NCI-H510A treated with DMSO at 0.1 percent for 48 hours (cell line): ENCODE measurements around the gene EFCAB7.
A peak's percentile ranks its signal among the peaks of the same experiment; 100 is the strongest.
"Not testable (repeated sequence)": the region's sequence is repeated elsewhere in the genome, so short reads cannot be mapped to it uniquely, and the experiment has no call there.

ENCODE experiments used
- DNase-seq: peaks from one replicate; lab custom pipeline; 2025; lab: John Stamatoyannopoulos, UW

Gene EFCAB7

DNA sequence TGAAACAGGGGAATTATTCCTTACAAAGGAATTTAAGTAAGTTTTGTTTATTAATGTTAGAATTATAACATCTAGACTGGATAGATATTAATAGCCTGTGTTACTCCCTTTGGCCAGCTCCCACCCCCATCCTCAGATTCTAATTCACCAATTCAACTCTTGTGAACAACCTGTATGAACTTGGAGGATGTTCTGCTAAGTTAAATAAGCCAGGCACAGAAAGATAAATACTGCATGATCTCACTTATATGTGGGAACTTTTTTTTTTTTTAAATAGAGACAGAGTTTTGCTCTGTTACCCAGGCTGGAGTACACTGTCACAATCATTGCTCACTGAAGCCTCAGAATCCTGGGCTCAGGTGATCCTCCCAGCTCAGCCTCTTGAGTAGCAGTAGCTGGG lies 32.2 kb downstream of the EFCAB7 start:
- DNase-seq, result no peak

DNA sequence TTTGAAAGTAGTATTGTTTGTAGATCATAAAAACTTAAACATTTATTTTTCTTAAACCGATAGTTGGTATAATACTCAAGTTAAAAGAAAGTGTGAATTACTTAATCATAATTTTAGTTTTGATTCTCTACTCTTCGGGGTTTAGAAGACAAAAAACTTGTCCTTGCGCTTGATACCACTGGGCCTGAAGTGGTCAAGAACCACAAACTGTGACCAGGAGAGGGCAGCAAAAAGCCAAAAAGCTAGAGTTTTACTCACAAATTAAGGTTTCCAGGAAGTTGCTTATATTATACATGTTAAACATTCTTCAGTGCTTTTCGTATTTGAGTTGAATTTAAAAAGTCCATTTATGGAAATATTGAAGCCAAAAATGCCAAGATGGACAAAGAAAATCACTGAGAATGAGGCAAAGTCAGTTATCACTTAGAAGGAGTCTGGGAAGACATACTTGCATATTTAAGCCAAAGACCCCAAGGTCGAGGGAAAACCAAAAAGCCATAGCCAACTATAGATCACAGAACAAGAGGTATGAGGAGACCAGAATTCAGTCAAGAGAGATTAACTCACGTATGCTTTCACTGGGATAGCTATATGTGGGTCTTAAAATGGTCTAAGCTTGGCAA lies 34.2 kb downstream of the EFCAB7 start:
- DNase-seq, result no peak

DNA sequence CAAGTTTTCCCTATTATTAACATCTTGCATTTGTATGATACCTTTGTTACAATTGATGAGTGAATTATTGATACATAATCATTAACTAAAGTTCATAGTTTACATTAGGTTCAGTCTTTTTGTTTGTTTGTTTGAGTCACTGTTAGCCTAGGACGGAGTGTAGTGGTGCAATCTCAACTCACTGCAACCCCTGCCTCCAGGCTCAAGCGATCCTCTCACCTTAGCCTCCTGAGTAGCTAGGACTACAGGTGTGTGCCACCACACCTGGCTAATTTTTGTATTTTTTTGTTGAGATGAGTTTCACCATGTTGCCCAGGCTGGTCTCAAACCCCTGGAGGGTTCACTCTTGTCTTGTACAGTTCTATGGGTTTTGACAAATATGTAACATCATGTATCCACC lies 36.0 kb downstream of the EFCAB7 start:
- no peak for DNase-seq

DNA sequence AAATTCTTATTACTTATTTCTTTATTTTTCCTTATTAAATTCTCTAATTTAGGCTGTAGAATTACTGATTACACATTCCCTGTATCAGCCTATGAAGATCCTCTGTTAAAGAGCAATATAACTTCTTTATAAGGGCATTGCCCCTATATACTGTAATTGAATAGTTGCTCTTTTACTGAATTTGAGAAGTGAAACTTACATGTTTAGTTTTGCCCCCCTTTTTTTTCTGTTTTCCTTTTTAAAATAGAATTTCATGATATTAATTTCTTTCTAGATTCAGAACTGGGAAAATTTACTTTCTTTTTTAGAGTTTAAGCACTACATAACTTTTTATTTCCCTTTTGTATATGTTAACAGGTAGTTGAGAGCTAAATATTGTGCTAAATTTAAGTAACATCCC lies 40.4 kb downstream of the EFCAB7 start:
- no peak for DNase-seq

DNA sequence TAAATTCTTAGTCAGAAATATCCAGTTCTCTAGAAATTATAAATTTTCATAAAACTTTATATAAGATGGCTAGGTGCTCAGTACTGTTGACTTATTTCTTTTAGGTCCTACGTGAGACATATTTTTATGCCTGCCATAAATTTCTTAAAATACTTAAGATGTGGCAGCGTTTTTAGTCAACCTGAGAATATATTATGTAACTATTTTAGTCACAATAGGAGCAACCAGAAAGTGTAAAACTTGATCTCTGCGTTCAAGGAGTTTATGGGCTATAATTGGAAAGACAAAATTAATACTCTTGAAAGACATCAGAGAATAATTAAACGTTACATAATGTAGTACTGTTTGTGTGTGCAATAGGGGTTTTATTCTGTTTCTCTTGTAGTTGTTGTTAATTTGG lies 45.7 kb downstream of the EFCAB7 start:
- no peak for DNase-seq

DNA sequence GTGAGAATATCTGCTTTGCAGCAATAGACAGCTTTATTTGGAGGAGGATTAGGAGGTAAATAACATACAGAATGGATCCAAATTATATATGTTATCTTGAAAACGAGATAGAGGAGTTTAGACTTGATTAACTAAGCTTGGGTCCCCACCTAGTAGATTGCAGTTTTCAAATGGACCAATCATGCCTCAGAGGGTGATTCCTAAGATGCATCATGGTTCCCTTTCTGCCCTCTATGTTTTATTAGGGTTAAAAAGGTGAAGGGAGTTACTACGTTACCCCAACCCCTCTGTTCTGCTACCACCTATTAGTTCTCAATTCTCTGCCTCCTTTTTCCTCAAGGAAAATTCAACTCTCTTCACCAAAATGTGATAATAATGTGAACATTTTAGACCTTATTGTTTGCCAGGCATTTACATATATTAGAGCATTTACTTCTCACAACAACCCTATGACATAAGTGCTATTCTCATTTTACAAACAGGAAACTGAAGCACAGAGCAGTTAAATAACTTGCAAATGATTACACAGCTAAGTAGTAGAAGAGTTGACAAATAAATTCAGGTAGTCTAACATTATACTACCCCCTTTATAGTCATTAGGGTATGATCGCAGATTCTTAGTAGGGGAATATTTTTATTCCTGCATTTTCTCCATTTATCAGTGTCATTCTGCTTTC lies 46.5 kb downstream of the EFCAB7 start:
- no peak for DNase-seq

DNA sequence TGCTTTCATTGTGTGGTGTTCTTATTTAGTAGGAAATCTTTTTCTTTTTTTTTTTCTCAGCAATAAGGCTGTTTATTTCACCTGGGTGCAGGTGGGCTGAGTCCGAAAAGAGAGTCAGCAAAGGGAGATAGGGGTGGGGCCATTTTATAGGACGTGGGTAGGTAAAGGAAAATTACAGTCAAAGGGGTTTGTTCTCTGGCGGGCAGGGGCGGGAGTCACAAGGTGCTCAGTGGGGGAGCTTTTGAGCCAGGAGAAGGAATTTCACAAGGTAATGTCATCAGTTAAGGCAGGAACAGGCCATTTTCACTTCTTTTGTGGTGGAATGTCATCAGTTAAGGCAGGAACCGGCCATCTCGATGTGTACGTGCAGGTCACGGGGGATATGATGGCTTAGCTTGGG lies 49.4 kb downstream of the EFCAB7 start:
- DNase-seq, result not testable (repeated sequence)

DNA sequence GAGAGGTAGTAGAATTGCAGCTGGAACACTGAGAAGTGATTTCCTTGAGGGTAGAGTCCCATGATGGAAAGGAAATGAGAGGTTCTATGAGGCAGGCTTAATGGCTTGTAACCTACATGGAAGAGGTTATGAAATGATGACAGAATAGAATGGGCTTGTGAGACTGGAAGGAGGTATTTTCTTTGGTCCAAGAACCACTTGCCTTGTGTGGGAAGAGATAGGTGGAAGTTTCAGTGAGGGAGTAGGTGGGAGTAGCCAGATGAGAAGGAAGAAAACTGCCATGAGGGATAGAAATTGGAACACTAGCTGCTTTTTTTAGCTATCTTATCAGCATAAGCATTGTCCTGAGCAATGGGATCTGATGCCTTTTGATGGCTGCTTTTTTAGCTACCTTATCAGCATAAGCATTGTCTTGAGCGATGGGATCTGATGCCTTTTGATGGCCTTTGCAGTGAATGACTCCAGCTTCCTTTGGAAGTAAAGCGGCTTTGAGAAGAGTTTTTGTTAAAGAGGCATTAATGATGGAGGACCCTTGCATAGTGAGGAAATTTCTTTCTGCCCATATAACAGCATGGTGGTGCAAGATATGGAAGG lies 51.0 kb downstream of the EFCAB7 start:
- DNase-seq, result not testable (repeated sequence)

DNA sequence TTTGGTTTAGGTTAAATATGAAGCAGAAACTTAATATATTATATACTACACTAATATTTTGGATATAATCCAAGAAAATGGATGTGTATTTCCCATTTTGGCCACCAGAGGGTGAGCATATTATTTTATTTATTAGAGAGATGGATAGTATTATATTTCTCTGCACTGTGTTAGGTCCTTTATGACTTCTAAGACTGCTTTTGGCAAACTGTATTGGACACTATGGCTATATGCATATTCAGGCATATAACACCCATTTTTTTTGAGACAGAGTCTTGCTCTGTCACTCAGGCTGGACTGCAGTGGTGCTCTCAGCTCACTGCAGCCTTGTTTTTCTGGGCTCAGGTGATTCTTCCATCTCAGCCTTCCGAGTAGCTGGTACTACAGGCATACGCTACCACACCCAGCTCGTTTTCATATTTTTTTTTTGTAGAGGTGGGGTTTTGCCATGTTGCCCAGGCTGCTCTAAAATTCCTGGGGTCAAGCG lies 52.1 kb downstream of the EFCAB7 start:
- peak; percentile 50 for DNase-seq

DNA sequence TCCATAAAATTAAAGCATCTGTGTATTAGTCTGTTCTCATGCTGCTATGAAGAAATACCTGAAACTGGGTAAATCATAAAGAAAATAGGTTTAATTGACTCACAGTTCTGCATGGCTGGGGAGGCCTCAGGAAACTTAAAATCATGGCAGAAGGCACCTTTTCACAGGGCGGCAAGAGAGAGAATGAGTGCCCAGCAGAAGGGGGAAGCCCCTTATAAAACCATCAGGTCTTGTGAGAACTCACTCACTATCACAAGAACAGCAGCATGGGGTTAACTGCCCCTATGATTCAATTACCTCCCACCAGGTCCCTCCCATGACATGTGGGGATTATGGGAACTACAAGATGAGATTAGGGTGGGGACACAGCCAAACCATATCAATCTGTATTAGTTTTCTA lies 63.0 kb downstream of the EFCAB7 start:
- DNase-seq, result not testable (repeated sequence)

DNA sequence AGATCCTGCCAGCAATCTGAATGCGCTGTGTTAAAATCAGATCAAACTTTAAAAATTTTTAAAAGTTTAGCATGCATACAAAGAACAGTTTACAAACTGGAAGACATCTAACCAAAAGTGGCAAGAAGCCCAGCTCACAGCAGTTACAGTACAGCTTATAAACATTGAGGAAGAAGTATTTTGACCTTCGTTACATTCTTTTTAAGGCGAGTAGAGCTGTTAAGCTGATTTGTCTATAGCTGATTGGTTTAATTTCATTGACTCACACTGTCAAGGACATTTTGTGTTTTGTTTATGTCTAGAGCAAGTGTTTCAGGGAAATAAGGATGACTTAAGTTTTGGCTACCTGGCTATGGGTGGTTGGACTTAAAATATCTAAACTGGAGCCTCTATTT lies 66.8 kb downstream of the EFCAB7 start:
- no peak for DNase-seq

DNA sequence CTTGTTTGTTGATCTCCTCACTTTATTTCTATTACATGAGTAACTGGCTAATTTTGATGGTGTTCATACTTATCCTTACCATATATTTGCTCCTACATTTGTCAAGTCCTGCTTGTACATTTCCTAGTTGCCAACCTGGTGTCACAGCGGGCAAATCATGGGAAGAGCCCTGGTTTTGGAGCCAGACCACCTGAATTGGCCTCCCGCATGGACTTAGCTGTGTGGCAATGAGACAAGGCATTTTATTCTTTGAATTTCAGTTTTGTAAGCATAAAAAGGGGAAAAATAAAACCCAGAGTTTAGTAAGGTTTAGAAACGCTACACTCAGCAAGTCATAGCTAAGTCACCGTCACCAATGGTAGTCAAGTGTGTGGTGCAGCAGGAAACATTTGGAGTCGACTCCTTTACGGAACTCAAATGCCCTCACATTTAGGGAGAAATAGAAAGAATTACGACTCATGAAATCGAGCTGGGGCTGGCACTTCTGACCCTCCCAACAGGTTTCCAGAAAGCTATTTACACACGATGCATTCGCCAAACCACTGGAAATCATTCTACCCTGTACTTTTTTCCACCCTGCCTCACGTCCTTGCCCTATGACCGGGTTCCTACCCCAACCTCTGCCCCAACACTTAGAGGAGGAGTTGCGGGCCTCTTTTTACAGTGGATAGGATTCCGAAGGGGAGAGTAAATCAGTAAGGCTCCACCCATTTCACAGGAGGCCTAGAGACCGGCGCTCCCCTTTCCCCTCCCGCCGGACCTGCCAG lies 69.4 kb downstream of the EFCAB7 start:
- DNase-seq, result peak; percentile 78

DNA sequence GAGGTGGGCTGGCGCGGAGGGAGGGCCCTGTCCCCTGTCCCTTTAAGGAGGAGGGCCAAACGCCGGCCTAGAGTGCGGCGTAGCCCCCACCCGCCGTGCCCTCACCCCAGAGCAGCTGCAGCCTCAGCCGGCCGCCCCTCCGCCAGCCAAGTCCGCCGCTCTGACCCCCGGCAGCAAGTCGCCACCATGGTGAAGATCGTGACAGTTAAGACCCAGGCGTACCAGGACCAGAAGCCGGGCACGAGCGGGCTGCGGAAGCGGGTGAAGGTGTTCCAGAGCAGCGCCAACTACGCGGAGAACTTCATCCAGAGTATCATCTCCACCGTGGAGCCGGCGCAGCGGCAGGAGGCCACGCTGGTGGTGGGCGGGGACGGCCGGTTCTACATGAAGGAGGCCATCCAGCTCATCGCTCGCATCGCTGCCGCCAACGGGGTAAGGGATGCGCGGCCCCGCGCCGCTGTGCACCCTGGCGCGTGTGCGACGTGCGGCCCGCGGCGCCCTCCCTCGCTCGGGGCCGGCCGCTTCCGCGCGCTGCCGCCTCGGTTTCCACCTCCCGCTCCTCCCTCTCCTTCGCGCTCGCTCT lies 70.1 kb downstream of the EFCAB7 start, which contains the start of gene PGM1:
Gene PGM1 (plus strand): TSS at position 109 of the 583 bp plus-strand sequence. CDS start 78 bp downstream, at position 187.
- DNase-seq, result peak; percentile 78

DNA sequence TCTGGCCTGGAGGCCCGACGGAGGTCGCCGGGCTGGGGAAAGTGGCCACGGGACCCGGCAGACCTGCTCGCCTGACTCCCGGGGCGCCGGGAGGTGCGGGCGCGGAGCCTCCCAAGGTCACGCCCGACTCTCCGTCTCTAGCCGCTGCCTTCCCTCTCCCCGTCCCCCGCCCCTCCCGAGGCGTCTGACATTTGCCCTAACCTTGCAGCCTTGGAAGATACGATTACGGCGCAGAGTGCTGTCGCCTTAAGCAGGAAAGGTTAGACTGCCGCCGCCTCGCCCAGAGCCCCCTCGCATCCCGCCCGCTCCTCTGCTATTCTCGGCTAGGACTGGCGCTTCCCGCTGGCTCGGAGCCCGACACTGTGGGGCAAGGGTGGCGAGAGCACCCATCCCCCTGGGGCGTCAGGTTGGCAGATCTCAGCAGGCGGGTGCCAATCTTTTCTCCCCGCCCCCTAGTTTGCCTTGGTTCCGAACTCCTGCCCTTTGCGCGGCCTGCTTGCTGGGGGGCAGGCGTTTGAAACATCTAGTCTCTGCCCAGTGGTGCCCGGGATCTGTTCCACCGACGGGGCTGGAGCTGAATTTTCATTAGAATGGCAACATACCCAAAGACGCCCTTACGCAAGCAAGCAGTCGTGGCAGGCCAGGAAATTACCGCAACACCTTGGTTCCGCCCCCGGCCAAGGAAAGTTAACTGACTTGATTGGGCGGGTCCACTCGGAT lies 70.7 kb downstream of the EFCAB7 start:
- DNase-seq, result peak; percentile 58

DNA sequence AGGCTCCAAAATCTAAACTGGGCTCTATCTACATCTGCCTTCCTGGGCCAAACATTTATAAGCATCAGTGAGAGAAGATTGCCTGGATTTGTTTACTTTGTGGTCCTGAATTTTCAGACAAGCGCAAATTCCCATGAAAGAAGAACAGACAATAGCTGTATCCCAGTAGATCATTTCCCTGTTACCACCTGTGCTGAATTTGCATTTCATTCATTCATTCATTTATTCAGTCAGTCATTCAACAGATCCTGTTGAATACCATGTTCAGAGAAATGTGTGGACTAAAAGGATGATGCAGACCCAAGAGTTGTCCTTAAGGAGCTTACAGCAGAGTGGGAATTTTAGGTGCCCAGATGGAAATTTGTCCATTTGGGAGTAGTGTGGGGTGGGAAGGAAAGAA lies 72.1 kb downstream of the EFCAB7 start:
- DNase-seq, result no peak

DNA sequence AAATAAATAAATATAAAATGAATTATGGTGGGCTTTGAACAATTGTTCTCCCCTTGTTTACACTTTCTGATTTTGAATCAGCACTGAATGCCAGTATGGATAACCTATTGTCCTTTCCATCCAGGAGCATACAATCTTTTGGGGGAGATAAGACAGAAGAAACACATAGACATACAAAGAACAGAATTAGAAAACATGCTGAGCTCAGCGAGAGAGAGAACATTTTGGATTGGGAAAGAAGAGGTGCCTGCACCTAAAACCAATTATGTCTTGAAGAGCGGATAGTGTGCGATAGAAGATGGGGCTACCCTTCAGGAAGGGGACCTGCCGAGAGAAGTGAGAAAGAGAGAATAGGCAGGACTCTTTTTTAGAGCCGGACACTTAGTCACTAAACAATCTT lies 76.5 kb downstream of the EFCAB7 start:
- DNase-seq, result no peak

DNA sequence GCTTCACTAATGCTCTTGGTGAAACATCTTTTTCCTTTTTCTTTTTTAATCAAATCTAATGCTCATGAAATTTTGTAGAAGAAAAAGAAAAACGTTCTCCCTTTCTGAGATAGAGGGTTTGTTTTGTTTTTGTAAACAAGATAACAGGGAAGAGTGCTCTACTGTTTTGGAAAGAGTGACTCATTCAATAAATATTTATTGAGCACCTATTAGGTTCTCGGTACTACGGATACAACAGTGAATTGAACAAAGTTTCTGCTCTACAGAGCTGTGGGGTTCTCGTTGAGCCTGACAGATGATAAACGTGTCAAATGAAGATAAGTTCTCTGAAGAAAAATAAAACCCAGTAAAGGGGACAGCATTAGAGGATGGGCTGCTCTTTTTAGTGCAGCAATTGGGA lies 76.9 kb downstream of the EFCAB7 start:
- DNase-seq, result no peak

DNA sequence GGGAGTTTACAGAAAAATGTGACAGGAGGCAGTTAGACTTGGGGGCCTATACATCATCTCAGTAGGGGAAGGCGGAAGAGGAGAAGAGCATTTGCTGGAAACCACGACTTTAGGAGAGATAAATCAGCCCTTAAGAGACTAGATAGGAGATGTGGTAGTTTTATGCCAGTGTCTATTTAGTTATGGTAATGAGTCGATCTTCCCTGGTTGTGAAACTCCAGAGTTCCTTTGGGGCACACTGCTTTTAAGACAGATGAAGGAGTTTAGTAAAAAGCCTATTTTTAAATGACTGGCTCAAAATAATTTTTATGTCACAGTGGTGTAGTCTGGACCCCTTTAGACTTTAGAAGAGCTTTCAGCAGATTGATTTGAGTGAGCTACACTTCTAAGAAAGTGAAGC lies 77.7 kb downstream of the EFCAB7 start:
- DNase-seq, result no peak

DNA sequence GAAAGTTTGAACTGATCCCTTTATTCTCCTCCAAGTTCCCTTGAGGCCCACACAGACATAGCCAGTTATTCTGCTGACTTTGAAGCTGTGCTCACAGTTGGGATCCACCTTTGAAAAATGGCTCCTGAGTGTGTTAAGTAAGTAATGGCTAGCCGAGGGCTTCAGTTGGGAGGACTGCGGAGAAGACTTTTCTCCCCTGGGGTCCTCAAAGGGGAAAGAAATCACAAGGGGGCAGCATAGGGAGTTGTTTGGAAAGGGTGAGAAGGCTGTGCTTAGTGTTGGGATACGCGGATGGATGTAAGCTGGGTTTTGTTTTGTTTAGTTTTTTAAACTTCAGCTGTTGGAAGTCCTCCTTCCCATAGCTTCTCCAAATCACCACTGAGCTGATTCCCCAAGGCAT lies 78.1 kb downstream of the EFCAB7 start:
- no peak for DNase-seq

DNA sequence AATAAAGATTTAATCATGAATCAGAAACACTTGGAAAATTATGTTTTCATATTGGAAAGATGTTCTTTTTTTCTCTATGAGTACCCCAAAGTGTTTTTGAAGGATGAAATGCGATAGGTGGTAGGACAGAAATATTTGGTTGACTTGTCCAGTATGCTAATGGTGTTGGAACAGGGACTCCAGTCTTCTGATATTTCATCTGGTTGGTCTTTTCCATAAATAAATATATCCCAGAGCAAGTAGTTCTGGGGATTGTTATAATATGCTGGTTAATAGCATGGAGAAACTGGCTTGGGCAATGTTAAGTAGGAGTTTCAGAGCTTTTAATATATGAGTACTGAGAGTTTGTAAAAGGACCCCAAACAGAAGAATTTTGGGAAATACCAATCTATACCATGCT lies 78.6 kb downstream of the EFCAB7 start:
- no peak for DNase-seq

DNA sequence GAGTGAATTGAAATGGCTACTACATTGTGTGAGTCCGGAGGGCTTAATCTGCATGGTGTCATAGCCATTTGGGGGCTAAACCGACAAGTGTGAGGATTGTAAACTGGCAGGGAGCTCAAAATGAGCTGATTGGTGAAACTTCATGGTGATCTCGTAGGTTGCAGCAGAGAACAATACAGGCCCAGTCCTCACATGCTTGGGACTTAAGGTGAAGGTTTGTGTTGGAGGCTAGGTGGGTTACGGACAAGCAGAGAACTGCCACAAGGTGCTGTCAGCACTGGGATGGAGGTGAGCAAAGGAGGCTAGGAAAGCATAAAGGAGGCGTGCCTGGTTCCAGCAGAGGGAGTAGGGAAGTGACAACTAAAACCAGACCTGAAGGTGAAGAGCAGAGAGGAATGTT lies 79.3 kb downstream of the EFCAB7 start:
- no peak for DNase-seq

DNA sequence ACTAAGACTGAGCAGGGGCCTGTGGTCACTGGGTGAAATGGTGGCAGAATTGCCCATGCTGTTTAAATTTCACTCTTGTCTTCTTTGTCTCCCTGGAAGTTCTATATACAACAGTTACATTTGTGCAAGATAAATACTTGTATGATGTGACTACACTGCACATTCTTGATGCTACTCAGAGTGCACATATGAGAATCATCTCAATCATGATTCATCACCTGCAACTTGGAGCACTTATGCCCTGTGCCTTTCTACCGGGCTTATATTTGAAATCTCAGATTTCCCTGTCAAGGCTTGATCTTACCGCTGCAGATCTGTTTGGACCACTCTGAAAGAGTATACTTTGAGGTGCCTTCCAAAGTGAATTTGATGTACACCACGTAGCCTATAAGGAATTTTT lies 80.5 kb downstream of the EFCAB7 start:
- no peak for DNase-seq
